Neural cell (in vitro differentiated cells): ENCODE measurements around the gene KLRB1. TPM values are rescaled to one million over a fixed set of nuclear protein-coding genes. Genes with fewer than 3 reads are reported as not detected.

ENCODE experiments used
- H2AFZ ChIP-seq: fragments of 200-600, 300-800 bp; sonication (generic), shearing (Covaris generic); 2 replicates; pipeline ENCODE4 v1.6.0; 2014; ENCODE audit warnings: low read depth, mild to moderate bottlenecking, antibody characterized with exemption, low read length, moderate library complexity
- H3F3A ChIP-seq: fragments of 200-600 bp; shearing (Covaris generic); 2 replicates; pipeline ENCODE4 v1.6.1; 2016; ENCODE audit warnings: mild to moderate bottlenecking, moderate library complexity, mixed read lengths, antibody characterized with exemption, low read length; ENCODE audit not compliant: insufficient read depth, poor library complexity, severe bottlenecking
- H3K27ac ChIP-seq: fragments of 200-600, 300-800 bp; sonication (generic), shearing (Covaris generic); 2 replicates; pipeline ENCODE4 v1.5.1; 2014; ENCODE audit warnings: mild to moderate bottlenecking, low read length, moderate library complexity
- H3K27me3 ChIP-seq: fragments of 300-800, 200-600 bp; sonication (generic), shearing (Covaris generic); 2 replicates; pipeline ENCODE4 v1.6.0; 2014; ENCODE audit warnings: mild to moderate bottlenecking, low read depth, low read length, moderate library complexity; ENCODE audit not compliant: insufficient read depth
- H3K36me3 ChIP-seq: fragments of 300-800, 200-600 bp; sonication (generic), shearing (Covaris generic); 2 replicates; pipeline ENCODE4 v1.5.1; 2014; ENCODE audit warnings: mild to moderate bottlenecking, antibody characterized with exemption, low read length, moderate library complexity; ENCODE audit not compliant: insufficient read depth
- H3K4me2 ChIP-seq: fragments of 300-800, 200-600 bp; sonication (generic), shearing (Covaris generic); 2 replicates; pipeline ENCODE4 v1.6.0; 2014; ENCODE audit warnings: mild to moderate bottlenecking, low read length
- H3K4me3 ChIP-seq: fragments of 300-800, 200-600 bp; sonication (generic), shearing (Covaris generic); 2 replicates; pipeline ENCODE4 v1.5.1; 2014; ENCODE audit warnings: mild to moderate bottlenecking, low read length, moderate library complexity
- H3K79me2 ChIP-seq: fragments of 200-600 bp; shearing (Covaris generic); replicated peaks from 2 replicates; pipeline ENCODE4 v1.6.0; 2014; ENCODE audit warnings: mild to moderate bottlenecking, low read length, moderate library complexity; ENCODE audit not compliant: insufficient read depth
- H3K9ac ChIP-seq: fragments of 300-800, 200-600 bp; sonication (generic), shearing (Covaris generic); 2 replicates; pipeline ENCODE4 v1.6.1; 2016; ENCODE audit warnings: mild to moderate bottlenecking, low read length, mixed read lengths
- H3K9me2 ChIP-seq: fragments of 200-600 bp; shearing (Covaris generic); 2 replicates; pipeline ENCODE4 v1.6.1; 2016; ENCODE audit warnings: mild to moderate bottlenecking, low read length, mixed read lengths; ENCODE audit not compliant: insufficient read depth
- H3K9me3 ChIP-seq: fragments of 200-600, 300-800 bp; sonication (generic), shearing (Covaris generic); 2 replicates; pipeline ENCODE4 v1.6.1; 2016; ENCODE audit warnings: mild to moderate bottlenecking, mixed run types, low read length, moderate library complexity, mixed read lengths
- H4K20me1 ChIP-seq: fragments of 200-600 bp; shearing (Covaris generic); 2 replicates; pipeline ENCODE4 v1.6.1; 2016; ENCODE audit warnings: mild to moderate bottlenecking, mixed run types; ENCODE audit not compliant: insufficient read depth
- EP300 ChIP-seq: fragments of 450-650 bp; conservative IDR thresholded peaks from 2 replicates; pipeline ENCODE4 v1.6.1; 2014; ENCODE audit warnings: antibody characterized with exemption, mild to moderate bottlenecking, moderate library complexity; ENCODE audit not compliant: poor library complexity, severe bottlenecking
- EZH2 ChIP-seq: fragments of 200-600, 300-800 bp; shearing (Covaris generic), sonication (generic); IDR thresholded peaks from 2 replicates; pipeline ENCODE4 v1.6.1; 2014; ENCODE audit warnings: antibody characterized with exemption, low read length, borderline replicate concordance, mild to moderate bottlenecking; ENCODE audit not compliant: insufficient read depth, poor library complexity, severe bottlenecking
- MXI1 ChIP-seq: fragments of 450-650 bp; conservative IDR thresholded peaks from 2 replicates; pipeline ENCODE4 v1.6.1; 2014; ENCODE audit warnings: antibody characterized with exemption, mild to moderate bottlenecking; ENCODE audit not compliant: poor library complexity, severe bottlenecking
- POLR2AphosphoS5 ChIP-seq: IDR thresholded peaks from 2 replicates; pipeline ENCODE4 v1.6.1; 2012
- RAD21 ChIP-seq: fragments of 450-650 bp; conservative IDR thresholded peaks from 2 replicates; pipeline ENCODE4 v1.6.1; 2014; ENCODE audit warnings: antibody characterized with exemption, mild to moderate bottlenecking, moderate library complexity
- REST ChIP-seq: IDR thresholded peaks from 2 replicates; pipeline ENCODE4 v1.6.1; 2012; ENCODE audit warnings: borderline replicate concordance
- SMC3 ChIP-seq: fragments of 450-650 bp; conservative IDR thresholded peaks from 2 replicates; pipeline ENCODE4 v1.6.1; 2014; ENCODE audit warnings: antibody characterized with exemption, mild to moderate bottlenecking, moderate library complexity; ENCODE audit not compliant: poor library complexity
- TAF1 ChIP-seq: IDR thresholded peaks from 2 replicates; pipeline ENCODE4 v1.6.1; 2012; ENCODE audit warnings: low read depth
- polyA plus RNA-seq: library from polyadenylated mRNA; depleted of rRNA; stranded (reverse); fragments of >200 nt; gene quantifications from 2 replicates; pipeline ENCODE4 v1.2.3, GENCODE V29; 2014
- TF ChIP-seq, protein P1 (sequence below): fragments of 450-650 bp; IDR thresholded peaks from 2 replicates; pipeline ENCODE4 v1.5.1; 2014; ENCODE audit warnings: antibody characterized with exemption, mild to moderate bottlenecking, moderate library complexity; ENCODE audit not compliant: poor library complexity, severe bottlenecking

The KLRB1 gene
- polyA plus RNA-seq, 1 donor from 2014 or later: not detected

GRCh38 chr12:9634969-9635754 is 27.4 kb upstream of the KLRB1 start:
- Histone ChIP-seq H3F3A (no peaks in the 10 kb centered on the region), H3K79me2 (no peaks in the 10 kb centered on the region), H3K4me3 (no peak overlapping the region), H3K9me2 (no peaks in the 10 kb centered on the region), H3K9me3 (no peaks in the 10 kb centered on the region), H3K4me2 (no peak overlapping the region), H3K36me3 (no peaks in the 10 kb centered on the region), H3K27me3 (no peaks in the 10 kb centered on the region), H4K20me1 (no peaks in the 10 kb centered on the region), H3K27ac (no peak overlapping the region), H3K9ac (no peak overlapping the region), H2AFZ (no peak overlapping the region)
- TF ChIP-seq, protein P1, sequence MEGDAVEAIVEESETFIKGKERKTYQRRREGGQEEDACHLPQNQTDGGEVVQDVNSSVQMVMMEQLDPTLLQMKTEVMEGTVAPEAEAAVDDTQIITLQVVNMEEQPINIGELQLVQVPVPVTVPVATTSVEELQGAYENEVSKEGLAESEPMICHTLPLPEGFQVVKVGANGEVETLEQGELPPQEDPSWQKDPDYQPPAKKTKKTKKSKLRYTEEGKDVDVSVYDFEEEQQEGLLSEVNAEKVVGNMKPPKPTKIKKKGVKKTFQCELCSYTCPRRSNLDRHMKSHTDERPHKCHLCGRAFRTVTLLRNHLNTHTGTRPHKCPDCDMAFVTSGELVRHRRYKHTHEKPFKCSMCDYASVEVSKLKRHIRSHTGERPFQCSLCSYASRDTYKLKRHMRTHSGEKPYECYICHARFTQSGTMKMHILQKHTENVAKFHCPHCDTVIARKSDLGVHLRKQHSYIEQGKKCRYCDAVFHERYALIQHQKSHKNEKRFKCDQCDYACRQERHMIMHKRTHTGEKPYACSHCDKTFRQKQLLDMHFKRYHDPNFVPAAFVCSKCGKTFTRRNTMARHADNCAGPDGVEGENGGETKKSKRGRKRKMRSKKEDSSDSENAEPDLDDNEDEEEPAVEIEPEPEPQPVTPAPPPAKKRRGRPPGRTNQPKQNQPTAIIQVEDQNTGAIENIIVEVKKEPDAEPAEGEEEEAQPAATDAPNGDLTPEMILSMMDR: no peak
- TF ChIP-seq TAF1 (no peak), RAD21 (no peak), EZH2 (no peak), SMC3 (no peak), EP300 (no peak), REST (no peak), MXI1 (no peak), POLR2AphosphoS5 (no peak)

DNA sequence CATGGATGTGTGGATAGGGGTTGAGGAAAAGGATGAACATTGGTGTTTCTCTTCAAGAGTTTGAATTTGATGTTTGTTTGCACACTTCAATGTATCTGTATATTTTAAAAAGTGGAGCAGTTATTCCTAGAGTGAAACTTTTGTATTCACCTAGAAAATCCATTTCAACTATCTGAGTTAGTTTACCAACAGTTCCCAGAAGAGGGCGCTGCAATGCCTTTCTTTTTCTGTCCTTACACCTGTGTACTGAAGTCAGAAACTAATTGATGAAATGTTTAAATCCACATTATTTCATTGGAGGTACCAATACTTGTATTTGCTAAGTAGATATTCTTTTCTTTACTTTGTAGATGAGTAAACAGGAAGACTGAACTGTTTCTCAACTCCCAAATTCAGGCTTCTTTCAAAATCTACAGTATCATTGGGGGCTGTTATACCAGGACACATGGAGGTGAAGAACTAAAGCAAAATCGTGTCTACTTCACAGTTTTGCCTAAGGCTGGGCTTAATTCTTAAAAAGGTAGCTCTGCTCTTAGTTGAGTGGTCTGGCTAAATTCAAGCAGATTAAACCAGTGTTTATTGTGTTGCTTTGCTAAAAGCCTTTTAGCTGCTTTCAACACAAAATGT is 26.6 kb upstream of the KLRB1 start:
- Histone ChIP-seq H3K4me2 (no peak overlapping the region), H3K9me2 (no peaks in the 10 kb centered on the region), H3K4me3 (no peak overlapping the region), H3F3A (no peaks in the 10 kb centered on the region), H3K27ac (no peak overlapping the region), H3K9ac (no peak overlapping the region), H2AFZ (no peak overlapping the region), H3K36me3 (no peaks in the 10 kb centered on the region), H3K9me3 (no peaks in the 10 kb centered on the region), H3K79me2 (no peaks in the 10 kb centered on the region), H3K27me3 (no peaks in the 10 kb centered on the region), H4K20me1 (no peaks in the 10 kb centered on the region)
- TF ChIP-seq RAD21: no peak
- TF ChIP-seq EZH2: no peak
- no peak for TF ChIP-seq TAF1
- TF ChIP-seq SMC3: no peak
- TF ChIP-seq, protein P1: no peak
- no peak for TF ChIP-seq REST
- TF ChIP-seq POLR2AphosphoS5: no peak
- no peak for TF ChIP-seq EP300
